Measurements from ENCODE around the gene COL26A1.

Gene COL26A1

DNA sequence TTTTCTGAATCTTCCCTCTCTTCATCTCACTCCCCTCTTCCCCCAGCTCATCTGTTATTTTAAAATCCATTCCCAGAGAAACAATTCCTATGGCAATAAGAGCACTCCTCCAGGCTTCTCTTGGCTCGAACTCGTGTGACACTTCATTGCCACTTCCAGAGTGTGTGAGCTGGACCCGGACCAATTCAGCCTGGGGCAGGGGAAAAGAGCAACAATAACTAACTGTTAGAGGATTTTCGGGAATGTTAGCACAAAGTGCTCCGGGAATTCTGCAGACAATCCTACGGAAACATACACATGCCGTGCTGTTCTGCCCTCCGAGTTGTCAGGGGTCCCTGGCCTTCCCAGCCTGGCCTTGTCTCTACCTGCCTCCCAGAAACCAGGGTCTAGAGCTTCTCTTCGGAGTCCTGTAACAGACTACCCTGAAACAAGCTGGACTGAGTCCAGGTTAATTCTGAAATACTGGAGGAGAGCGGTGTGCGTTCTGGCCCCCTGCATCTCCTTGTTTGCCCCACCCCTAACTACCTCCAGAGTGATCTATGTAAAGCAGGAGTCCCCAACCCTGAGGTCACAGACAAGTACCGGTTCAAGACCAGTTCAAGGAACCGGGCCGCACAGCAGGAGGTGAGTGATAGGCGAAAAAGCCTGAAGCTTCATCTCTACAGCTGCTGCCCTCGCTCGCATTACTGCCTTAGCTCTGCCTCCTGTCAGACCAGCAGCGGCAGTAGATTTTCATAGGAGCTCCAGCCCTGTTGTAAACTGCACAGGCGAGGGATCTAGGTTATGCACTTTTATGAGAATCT lies 11.3 kb downstream of the COL26A1 start:
- no peak for DNase-seq

GRCh38 chr7:101374990-101375389 lies 12.3 kb downstream of the COL26A1 start:
- DNase-seq = no peak

DNA sequence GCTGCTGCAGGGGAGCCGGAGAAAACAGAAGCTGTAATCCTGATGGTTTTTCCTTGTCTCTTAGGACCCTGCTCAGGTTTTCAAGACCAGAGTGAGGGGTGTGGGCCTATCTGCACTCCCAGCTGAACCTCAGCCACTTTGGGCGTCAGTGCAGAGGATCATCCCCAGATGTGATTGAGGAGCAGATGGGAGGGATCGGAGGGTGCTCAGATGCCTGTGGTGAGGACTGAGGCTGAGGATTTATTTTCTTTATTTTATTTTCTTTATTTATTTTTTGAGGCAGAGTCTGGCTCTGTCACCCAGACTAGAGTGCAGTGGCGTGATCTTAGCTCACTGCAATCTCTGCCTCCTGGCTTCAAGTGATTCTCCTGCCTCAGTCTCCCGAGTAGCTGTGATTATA lies 13.9 kb downstream of the COL26A1 start:
- DNase-seq = no peak

- DNase-seq = no peak
These were observed 14.6 kb downstream of the COL26A1 start for GRCh38 chr7:101377189-101377736.

- DNase-seq = no peak
These were observed 16.1 kb downstream of the COL26A1 start for GRCh38 chr7:101378751-101379174.

GRCh38 chr7:101379302-101379701 lies 16.6 kb downstream of the COL26A1 start:
- DNase-seq = no peak

DNA sequence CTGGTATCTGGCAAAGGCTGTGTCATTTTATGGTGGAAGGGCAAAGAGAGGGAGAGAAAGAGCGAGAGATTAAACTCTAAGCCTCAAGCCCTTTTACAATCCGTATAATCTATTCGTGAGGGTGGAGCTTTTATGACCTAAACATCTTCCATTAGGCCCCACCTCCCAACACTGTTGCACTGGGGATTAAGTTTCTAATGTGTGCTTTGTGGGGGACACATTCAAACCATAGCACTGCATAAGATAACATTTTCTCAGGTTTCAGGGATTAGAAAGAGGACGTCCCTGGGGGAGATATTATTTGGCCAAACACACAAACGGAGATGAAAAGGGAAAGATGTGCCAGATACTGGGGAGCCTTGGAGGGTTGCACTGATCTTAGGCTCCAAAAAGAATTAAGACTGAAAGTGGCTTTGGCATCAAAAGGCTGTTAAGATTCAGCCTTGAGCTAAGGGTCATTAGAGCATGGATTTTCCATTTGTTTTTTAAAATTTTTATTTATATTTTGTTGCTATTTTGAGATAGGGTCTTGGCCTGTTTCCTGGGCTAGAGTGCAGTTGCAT lies 19.0 kb downstream of the COL26A1 start:
- DNase-seq = no peak

- DNase-seq = no peak
These were observed 20.3 kb downstream of the COL26A1 start for GRCh38 chr7:101382937-101383336.

- DNase-seq = no peak
These were observed 23.5 kb downstream of the COL26A1 start for GRCh38 chr7:101386177-101386557.

- peak; percentile 94 to 97 for DNase-seq
These were observed 24.0 kb downstream of the COL26A1 start for GRCh38 chr7:101386558-101387231.

- DNase-seq = peak; percentile 32 to 74
These were observed 28.2 kb downstream of the COL26A1 start for GRCh38 chr7:101390901-101391301.

GRCh38 chr7:101391991-101392390 lies 29.3 kb downstream of the COL26A1 start:
- no peak for DNase-seq

- no peak for DNase-seq
These were observed 31.2 kb downstream of the COL26A1 start for GRCh38 chr7:101393865-101394264.

- DNase-seq = no peak
These were observed 32.7 kb downstream of the COL26A1 start for GRCh38 chr7:101395376-101395775.

GRCh38 chr7:101397243-101397642 lies 34.6 kb downstream of the COL26A1 start:
- DNase-seq = no peak

DNA sequence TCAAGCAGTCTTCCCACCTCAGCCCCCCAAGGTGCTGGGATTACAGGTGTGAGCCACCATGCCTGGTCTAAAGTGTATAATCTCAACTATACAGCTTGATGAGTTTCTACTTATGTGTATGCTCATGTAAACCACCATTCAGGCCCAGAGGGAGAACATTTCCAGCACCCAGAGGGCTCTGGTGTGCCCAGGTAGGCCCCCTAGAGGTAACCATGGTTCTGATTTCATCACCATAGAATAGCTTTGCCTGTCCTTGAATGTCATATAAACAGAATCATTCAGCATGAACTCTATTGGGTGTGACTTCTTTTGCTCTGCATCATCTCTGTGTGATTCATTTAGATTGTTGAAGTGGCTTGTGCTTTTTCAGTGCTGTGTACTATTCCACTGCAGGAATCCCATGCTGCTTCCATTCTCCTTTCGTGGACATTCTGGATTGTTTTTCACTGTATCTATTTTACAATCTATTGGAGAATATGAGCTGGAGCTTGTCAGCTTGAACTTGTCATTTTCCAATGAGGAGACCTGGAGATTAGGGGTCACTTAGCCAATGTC lies 35.2 kb downstream of the COL26A1 start:
- no peak for DNase-seq

DNA sequence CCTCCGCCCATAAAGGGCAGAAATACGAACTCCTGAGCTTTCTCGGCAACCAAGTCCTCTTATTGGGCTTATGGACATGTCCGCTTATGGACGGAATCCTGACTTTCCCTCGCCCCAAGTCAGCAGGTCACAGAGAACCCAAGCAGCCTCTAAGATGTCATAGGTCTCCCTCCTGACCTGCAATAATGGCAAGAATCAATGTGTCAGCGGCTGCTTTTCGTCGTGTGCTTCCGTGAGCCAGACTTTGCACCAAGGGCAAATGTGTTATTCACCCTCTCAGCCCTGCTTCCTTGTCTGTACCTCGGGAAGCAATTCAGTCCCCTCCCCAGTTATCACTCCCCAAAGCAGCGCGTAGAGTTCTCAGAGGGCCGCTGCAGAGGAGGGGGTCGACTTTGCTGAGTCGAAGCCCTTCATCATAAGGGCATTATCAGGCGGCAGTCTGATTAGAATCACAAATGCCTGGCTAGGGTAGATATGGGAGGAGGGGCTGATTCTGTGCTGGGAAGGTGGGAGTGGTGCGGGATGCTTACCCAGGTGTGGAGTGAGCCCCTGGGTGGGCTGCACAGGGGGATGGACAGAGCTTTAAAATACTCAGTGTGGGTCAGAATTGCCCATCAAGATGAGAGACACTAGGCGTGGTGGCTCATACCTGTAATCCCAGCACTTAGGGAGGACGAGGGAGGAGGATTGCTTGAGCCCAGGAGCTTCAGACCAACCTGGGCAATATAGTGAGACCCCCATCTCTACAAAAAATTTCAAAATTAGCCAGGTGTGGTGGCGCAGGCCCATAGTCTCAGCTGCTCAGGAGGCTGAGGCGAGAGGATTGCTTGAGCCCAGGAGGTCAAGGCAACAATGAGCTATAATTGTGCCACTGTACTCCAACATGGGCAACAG lies 36.0 kb downstream of the COL26A1 start:
- DNase-seq = no peak

DNA sequence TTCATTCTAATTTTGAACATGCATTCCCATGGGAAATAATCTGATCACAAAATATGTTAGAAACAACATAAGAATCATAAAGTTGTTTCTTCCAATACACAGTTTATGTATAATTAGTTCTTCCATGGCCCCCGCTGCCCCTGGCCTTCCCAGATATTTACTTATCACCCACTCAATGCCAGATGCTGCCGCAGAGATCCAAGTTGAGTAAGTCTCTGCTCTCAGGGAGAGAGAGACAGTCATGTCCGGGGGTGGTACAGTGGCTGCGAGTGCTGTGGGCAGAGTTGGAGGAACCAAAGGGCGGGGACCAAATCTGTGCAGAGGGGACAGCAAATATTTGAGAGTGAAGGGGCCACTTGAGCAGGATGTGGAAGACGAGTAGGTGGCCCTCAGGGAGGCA lies 37.1 kb downstream of the COL26A1 start:
- DNase-seq = no peak

- no peak for DNase-seq
These were observed 38.1 kb downstream of the COL26A1 start for GRCh38 chr7:101400751-101401150.

- no peak for DNase-seq
These were observed 38.9 kb downstream of the COL26A1 start for GRCh38 chr7:101401390-101402080.

- no peak for DNase-seq
These were observed 39.6 kb downstream of the COL26A1 start for GRCh38 chr7:101402081-101402779.

Measured in NCI-H524 (cell line).